Stomach (tissue), 4 donors: ENCODE data around the gene SLC16A1.
"Not testable (repeated sequence)": the region's sequence is repeated elsewhere in the genome, so short reads cannot be mapped to it uniquely, and the experiment has no call there.

ENCODE experiments used
- EP300 ChIP-seq: sonication (generic); formaldehyde crosslinking; IDR thresholded peaks from one replicate; pipeline ENCODE4 v1.6.1; 2017; ENCODE audit warnings: antibody characterized with exemption
- POLR2A ChIP-seq, 4 donors: fragments of 450-650 bp; IDR thresholded peaks; one replicate each; pipeline ENCODE4 v1.6.1; 2016; ENCODE audit warnings: antibody characterized with exemption in 4 of 4, control low read depth in 2 of 4, mild to moderate bottlenecking in 1 of 4, moderate library complexity in 1 of 4
- POLR2AphosphoS5 ChIP-seq, 3 donors: sonication (generic); formaldehyde crosslinking; IDR thresholded peaks; one replicate each; pipeline ENCODE4 v1.6.1; 2016; ENCODE audit warnings: antibody characterized with exemption in 3 of 3
- TF ChIP-seq, protein P1 (sequence below), 7 experiments: fragments of 450-650 bp in 4 of 7; fragments of 200-600 bp in 3 of 7; sonication (generic) in 3 of 7; IDR thresholded peaks; one replicate each; pipeline ENCODE4 v1.5.1; 2016 to 2019; ENCODE audit warnings: antibody characterized with exemption in 7 of 7, control low read depth in 2 of 7, mild to moderate bottlenecking in 1 of 7

- TF ChIP-seq, protein P1, sequence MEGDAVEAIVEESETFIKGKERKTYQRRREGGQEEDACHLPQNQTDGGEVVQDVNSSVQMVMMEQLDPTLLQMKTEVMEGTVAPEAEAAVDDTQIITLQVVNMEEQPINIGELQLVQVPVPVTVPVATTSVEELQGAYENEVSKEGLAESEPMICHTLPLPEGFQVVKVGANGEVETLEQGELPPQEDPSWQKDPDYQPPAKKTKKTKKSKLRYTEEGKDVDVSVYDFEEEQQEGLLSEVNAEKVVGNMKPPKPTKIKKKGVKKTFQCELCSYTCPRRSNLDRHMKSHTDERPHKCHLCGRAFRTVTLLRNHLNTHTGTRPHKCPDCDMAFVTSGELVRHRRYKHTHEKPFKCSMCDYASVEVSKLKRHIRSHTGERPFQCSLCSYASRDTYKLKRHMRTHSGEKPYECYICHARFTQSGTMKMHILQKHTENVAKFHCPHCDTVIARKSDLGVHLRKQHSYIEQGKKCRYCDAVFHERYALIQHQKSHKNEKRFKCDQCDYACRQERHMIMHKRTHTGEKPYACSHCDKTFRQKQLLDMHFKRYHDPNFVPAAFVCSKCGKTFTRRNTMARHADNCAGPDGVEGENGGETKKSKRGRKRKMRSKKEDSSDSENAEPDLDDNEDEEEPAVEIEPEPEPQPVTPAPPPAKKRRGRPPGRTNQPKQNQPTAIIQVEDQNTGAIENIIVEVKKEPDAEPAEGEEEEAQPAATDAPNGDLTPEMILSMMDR (IDR thresholded peaks at IDR 0.05) = not testable (repeated sequence)
- not testable (repeated sequence) for TF ChIP-seq POLR2A (IDR thresholded peaks at IDR 0.05); POLR2AphosphoS5 (IDR thresholded peaks at IDR 0.05); EP300
Measured at GRCh38 chr1:112884996-112885395, 71.0 kb downstream of the SLC16A1 start.
